NB4 (cell line): ENCODE measurements around the gene ADCK1.

ENCODE experiments used
- DNase-seq: peaks from one replicate; pipeline ENCODE4 v3.0.0; 2010; ENCODE audit warnings: low read depth
- H3K4me3 ChIP-seq: one replicate; pipeline ENCODE4 v1.5.1; 2011; ENCODE audit warnings: mild to moderate bottlenecking, low read depth, low read length, moderate library complexity
- MYC ChIP-seq: IDR thresholded peaks from 2 replicates; pipeline ENCODE4 v1.6.1; 2011; ENCODE audit warnings: low read depth, low read length
- POLR2A ChIP-seq: IDR thresholded peaks from 2 replicates; pipeline ENCODE4 v1.6.1; 2011; ENCODE audit warnings: mild to moderate bottlenecking; ENCODE audit not compliant: insufficient read length; ENCODE audit errors: extremely low read depth
- TF ChIP-seq, protein P1 (sequence below): IDR thresholded peaks from 2 replicates; pipeline ENCODE4 v1.6.1; 2011; ENCODE audit warnings: low read depth, low read length
- TF ChIP-seq, protein P2 (sequence below): IDR thresholded peaks from one replicate; pipeline ENCODE4 v1.5.1; 2012; ENCODE audit warnings: low read depth, low read length

Gene ADCK1

GRCh38 chr14:77864085-77864484 lies 64.2 kb downstream of the ADCK1 start:
- peak; percentile 67 for DNase-seq
- no peak overlapping the region for H3K4me3 ChIP-seq
- TF ChIP-seq, protein P1, sequence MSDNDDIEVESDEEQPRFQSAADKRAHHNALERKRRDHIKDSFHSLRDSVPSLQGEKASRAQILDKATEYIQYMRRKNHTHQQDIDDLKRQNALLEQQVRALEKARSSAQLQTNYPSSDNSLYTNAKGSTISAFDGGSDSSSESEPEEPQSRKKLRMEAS = no peak
- TF ChIP-seq MYC (no peak), POLR2A (no peak)
- TF ChIP-seq, protein P2, sequence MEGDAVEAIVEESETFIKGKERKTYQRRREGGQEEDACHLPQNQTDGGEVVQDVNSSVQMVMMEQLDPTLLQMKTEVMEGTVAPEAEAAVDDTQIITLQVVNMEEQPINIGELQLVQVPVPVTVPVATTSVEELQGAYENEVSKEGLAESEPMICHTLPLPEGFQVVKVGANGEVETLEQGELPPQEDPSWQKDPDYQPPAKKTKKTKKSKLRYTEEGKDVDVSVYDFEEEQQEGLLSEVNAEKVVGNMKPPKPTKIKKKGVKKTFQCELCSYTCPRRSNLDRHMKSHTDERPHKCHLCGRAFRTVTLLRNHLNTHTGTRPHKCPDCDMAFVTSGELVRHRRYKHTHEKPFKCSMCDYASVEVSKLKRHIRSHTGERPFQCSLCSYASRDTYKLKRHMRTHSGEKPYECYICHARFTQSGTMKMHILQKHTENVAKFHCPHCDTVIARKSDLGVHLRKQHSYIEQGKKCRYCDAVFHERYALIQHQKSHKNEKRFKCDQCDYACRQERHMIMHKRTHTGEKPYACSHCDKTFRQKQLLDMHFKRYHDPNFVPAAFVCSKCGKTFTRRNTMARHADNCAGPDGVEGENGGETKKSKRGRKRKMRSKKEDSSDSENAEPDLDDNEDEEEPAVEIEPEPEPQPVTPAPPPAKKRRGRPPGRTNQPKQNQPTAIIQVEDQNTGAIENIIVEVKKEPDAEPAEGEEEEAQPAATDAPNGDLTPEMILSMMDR = no peak

DNA sequence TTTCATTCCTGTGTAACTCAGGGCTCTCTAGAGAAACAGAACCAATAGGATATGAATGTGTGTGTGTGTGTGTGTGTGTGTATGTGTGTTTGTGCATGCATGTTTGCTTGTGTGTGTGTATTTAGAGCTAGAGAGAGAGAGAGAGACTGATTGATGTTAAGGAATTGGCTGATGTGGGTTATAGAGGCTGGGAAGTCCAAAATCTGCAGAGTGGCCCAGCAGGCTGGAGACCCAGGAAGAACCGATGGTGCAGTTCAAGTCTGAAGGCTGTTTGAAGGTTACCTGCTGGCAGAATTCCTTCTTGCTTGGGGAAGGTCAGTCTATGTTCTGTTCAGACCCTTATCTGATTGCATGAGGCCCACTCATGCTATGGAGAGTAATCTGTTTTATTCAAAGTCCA lies 64.7 kb downstream of the ADCK1 start:
- TF ChIP-seq, protein P2 = no peak
- TF ChIP-seq, protein P1 = no peak
- TF ChIP-seq MYC = no peak
- no peak for TF ChIP-seq POLR2A
- DNase-seq = no peak
- no peak overlapping the region for H3K4me3 ChIP-seq

DNA sequence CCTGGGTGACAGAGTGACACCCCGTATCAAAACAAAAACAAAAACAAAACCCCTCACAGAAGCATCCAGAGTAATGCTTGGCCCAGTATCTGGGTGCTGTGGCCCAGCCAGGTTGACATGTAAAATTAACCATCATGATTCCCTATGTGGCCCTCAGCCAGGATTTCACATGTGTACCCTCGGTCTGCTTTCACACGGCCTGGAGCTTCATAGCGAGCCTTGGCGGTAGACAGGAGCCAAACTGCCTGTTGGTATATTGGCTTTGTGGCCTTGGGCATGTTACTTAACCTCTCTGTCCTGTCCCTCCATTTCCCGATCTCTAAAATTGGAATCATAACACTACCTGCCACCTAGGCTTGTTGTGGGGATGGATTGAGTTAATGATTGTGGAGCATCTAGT lies 65.5 kb downstream of the ADCK1 start:
- TF ChIP-seq, protein P2 = no peak
- TF ChIP-seq, protein P1 = no peak
- TF ChIP-seq MYC (no peak), POLR2A (no peak)
- no peak overlapping the region for H3K4me3 ChIP-seq
- no peak for DNase-seq

GRCh38 chr14:77866932-77867331 lies 67.0 kb downstream of the ADCK1 start:
- no peak for DNase-seq
- no peak overlapping the region for H3K4me3 ChIP-seq
- TF ChIP-seq MYC = no peak
- TF ChIP-seq, protein P2 = no peak
- no peak for TF ChIP-seq POLR2A
- TF ChIP-seq, protein P1 = no peak

GRCh38 chr14:77867476-77867875 lies 67.6 kb downstream of the ADCK1 start:
- DNase-seq = no peak
- no peak overlapping the region for H3K4me3 ChIP-seq
- TF ChIP-seq MYC (no peak), POLR2A (no peak)
- TF ChIP-seq, protein P1 = no peak
- TF ChIP-seq, protein P2 = no peak
